CD4-positive, alpha-beta T cell treated with Interleukin-15 for 4 hours (primary cell): ENCODE results near the gene SFXN5.

Source experiments
- DNase-seq: peaks from one replicate; pipeline ENCODE4 v3.0.0-alpha.2; 2020; ENCODE audit warnings: low spot score

The SFXN5 gene

GRCh38 chr2:73020657-73021370 lies 50.7 kb downstream of the SFXN5 start:
- DNase-seq, result no peak

GRCh38 chr2:73020306-73020656 lies 51.2 kb downstream of the SFXN5 start:
- no peak for DNase-seq

GRCh38 chr2:73018188-73018825 lies 53.2 kb downstream of the SFXN5 start:
- DNase-seq, result no peak

- DNase-seq, result no peak
These were observed 57.6 kb downstream of the SFXN5 start for GRCh38 chr2:73013936-73014335.

- no peak for DNase-seq
These were observed 62.2 kb downstream of the SFXN5 start for GRCh38 chr2:73009177-73009839.

- no peak for DNase-seq
These were observed 62.8 kb downstream of the SFXN5 start for GRCh38 chr2:73008766-73009135.

GRCh38 chr2:73007991-73008765 lies 63.3 kb downstream of the SFXN5 start:
- DNase-seq, result no peak

GRCh38 chr2:73006969-73007710 lies 64.4 kb downstream of the SFXN5 start:
- no peak for DNase-seq

GRCh38 chr2:73004889-73005596 lies 66.5 kb downstream of the SFXN5 start:
- DNase-seq, result no peak

- DNase-seq, result no peak
These were observed 67.0 kb downstream of the SFXN5 start for GRCh38 chr2:73004466-73004865.

GRCh38 chr2:73003027-73003426 lies 68.5 kb downstream of the SFXN5 start:
- DNase-seq, result no peak

GRCh38 chr2:73000808-73001570 lies 70.5 kb downstream of the SFXN5 start:
- DNase-seq, result no peak

GRCh38 chr2:72999729-73000725 lies 71.5 kb downstream of the SFXN5 start:
- no peak for DNase-seq

- DNase-seq, result no peak
These were observed 72.8 kb downstream of the SFXN5 start for GRCh38 chr2:72998724-72999123.

- DNase-seq, result no peak
These were observed 73.3 kb downstream of the SFXN5 start for GRCh38 chr2:72998234-72998651.

GRCh38 chr2:72996117-72996502 lies 75.4 kb downstream of the SFXN5 start:
- no peak for DNase-seq

GRCh38 chr2:72995430-72996116 lies 75.9 kb downstream of the SFXN5 start:
- no peak for DNase-seq

GRCh38 chr2:72994991-72995380 lies 76.5 kb downstream of the SFXN5 start:
- no peak for DNase-seq
